ENCODE data around the gene TCF12. TPM values are rescaled to one million over a fixed set of nuclear protein-coding genes. Genes with fewer than 3 reads are reported as not detected.

Gene TCF12
- total RNA-seq, 4 donors from 2014 or later = 50.5 to 117 (median 89.8) TPM

DNA sequence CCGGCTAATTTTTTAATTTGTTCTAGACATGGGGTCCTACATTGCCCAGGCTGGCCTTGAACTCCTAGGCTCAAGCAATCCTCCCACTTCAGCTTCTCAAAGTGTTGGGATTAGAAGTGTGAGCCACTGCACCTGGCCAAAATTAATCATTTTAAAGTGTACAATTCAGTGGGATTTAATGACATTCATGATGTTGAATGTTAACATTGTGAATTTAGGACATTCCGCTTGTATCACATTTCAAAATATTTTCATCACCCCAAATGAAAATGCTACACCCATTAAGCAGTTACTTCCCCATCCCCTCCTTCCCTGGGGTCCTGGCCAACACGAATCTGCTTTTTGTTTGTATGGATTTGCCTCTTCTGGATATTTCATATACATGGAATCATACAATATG lies 395.8 kb downstream of the TCF12 start:
- WGBS, 2 donors = 91 to 93% methylated on average over 3 of the region's 3 CpGs

DNA sequence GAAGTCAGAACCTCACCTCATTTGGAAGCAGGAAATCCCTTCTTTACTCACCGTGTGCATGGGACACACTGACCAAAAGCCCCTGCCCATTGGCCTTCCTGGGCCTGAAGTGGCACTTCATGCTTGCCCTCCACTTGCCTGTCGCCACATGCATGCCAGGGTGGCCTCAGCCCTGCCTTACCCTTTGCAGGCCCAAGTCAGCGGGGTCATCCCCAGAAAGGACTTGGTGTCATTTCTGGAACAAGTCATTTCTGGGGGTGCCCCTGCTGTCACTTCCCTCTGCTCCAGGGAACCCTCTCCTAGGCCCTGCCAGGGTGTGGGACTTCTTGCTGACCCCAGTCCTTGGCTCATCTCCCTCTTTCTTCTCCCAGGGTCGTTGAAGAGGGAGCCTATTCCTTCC lies 398.0 kb downstream of the TCF12 start:
- H3K4me3 ChIP-seq (ENCODE audit: low read depth, poor library complexity, severe bottlenecking) = no peak overlapping the region
- 68 to 82% methylated on average over 4 of the region's 4 CpGs for WGBS, 2 donors
- no peak for DNase-seq (ENCODE audit: low spot score in 2 of 2)
- intact Hi-C loops (cut with DNase I; ENCODE audit: low total_unique reads) = no loop called here
- TF ChIP-seq POLR2A (IDR thresholded peaks at IDR 0.05) = no peak
- TF ChIP-seq, protein P1, sequence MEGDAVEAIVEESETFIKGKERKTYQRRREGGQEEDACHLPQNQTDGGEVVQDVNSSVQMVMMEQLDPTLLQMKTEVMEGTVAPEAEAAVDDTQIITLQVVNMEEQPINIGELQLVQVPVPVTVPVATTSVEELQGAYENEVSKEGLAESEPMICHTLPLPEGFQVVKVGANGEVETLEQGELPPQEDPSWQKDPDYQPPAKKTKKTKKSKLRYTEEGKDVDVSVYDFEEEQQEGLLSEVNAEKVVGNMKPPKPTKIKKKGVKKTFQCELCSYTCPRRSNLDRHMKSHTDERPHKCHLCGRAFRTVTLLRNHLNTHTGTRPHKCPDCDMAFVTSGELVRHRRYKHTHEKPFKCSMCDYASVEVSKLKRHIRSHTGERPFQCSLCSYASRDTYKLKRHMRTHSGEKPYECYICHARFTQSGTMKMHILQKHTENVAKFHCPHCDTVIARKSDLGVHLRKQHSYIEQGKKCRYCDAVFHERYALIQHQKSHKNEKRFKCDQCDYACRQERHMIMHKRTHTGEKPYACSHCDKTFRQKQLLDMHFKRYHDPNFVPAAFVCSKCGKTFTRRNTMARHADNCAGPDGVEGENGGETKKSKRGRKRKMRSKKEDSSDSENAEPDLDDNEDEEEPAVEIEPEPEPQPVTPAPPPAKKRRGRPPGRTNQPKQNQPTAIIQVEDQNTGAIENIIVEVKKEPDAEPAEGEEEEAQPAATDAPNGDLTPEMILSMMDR (IDR thresholded peaks at IDR 0.05) = no peak

More for the DNA sequence above, 395.8 kb downstream of the TCF12 start:
- no peak for DNase-seq (ENCODE audit: low spot score in 2 of 2)
- TF ChIP-seq, protein P1 (IDR thresholded peaks at IDR 0.05) = no peak
- no peak for TF ChIP-seq POLR2A (IDR thresholded peaks at IDR 0.05)
- no peak overlapping the region for H3K4me3 ChIP-seq (ENCODE audit: low read depth, poor library complexity, severe bottlenecking)
- intact Hi-C loops (cut with DNase I; ENCODE audit: low total_unique reads) = no loop called here

DNA sequence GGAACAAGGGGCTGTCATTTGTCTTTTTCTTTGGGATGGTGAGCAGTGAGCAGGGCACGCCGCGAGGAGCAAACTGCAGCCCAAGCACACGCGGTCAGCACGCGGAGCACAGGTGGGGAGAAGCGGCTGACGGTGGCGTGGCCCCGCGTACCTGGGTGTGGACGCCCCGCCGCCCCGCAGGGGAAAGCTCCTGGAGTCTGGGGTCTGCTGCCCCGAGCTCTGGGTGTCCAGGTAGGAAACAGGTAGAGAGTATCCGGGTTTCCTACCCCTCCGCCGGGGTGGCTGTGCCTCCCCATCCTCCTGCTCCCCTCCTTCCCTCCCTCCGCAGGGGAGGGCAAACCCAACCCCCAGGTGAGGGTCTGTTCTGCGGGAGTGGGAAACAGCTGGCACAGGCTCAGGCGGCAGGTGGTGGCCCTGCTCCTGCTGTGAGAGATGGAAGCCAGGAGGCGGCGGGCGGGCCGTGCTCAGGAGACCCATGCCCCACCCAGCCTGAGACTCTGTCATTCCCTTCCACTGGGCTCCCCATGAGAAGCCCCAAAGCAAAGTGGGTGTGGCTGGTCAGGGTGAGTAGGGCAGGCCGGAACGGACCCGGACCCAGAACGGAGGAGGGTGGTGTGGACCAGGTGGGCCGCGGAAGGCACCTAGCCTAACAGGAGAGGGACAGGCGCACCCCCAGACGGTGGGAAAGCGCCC lies 400.9 kb downstream of the TCF12 start:
- no peak overlapping the region for H3K4me3 ChIP-seq (ENCODE audit: low read depth, poor library complexity, severe bottlenecking)
- intact Hi-C loops (cut with DNase I; ENCODE audit: low total_unique reads) = no loop called here
- DNase-seq (ENCODE audit: low spot score in 2 of 2) = no peak
- 88 to 91% methylated on average over 32 to 35 of the region's 36 CpGs for WGBS, 2 donors
- TF ChIP-seq POLR2A (IDR thresholded peaks at IDR 0.05) = no peak
- TF ChIP-seq, protein P1 (IDR thresholded peaks at IDR 0.05) = no peak

DNA sequence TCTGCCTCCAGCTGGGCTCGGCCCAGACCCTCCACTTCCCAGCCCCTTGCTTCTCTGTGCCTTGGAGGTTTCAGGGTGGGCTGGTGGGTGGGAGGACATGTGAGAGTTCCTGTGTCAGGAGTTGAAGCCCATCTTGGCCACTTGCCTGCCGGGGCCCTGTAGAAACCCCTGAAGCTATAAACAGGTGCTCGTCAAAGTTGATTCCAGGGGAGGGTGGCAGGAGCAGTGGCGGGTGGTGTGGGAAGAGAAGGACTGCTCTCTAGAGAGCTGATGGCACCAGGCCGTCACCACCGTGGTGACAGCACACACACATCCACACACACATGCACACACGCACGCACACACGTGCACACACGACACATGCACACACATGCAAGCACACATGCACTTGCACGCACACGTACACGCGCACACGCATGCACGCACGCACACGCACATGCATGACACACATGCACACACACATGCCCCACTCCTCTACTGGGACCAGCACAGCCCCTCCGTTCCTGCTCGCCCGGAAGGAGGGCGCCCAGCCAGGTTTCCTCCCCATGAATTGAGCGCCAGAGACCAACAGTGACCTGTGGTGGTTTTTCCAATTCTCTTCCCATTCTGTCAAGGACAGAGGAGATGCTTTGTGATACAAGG lies 401.6 kb downstream of the TCF12 start:
- no peak for TF ChIP-seq POLR2A (IDR thresholded peaks at IDR 0.05)
- TF ChIP-seq, protein P1 (IDR thresholded peaks at IDR 0.05) = no peak
- no peak for DNase-seq (ENCODE audit: low spot score in 2 of 2)
- 89 to 90% methylated on average over 23 of the region's 23 CpGs for WGBS, 2 donors
- intact Hi-C loops (cut with DNase I; ENCODE audit: low total_unique reads) = no loop called here
- H3K4me3 ChIP-seq (ENCODE audit: low read depth, poor library complexity, severe bottlenecking) = no peak overlapping the region

DNA sequence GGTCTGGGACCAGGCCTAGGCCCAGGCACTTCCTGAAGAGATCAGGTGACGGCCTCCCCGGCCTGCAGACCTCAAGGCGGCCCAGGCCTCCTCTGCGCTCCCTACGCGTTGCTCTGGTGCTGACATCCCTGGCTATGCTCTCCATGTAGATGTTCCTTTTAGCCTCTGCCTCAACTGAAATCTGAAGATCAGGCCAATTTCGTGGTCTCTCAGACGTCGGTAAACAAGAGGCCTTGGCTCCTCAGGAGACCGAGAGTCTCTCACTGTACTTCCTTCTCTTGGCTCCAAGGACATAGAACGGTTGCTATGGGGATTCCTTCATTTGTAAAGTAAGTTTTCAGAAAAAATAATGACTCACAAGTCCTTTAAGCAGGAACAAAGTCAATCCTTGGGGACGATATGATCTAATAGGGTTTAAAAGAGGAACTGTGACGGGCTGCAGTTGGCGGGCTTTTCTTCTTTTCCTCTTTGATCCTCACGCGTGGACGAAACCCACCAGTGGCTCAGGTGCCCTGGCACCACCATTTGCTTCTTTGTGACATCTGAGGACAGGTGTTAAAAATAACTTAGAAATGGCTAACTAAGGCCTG lies 402.3 kb downstream of the TCF12 start:
- H3K4me3 ChIP-seq (ENCODE audit: low read depth, poor library complexity, severe bottlenecking) = no peak overlapping the region
- no peak for DNase-seq (ENCODE audit: low spot score in 2 of 2)
- TF ChIP-seq POLR2A (IDR thresholded peaks at IDR 0.05) = no peak
- TF ChIP-seq, protein P1 (IDR thresholded peaks at IDR 0.05) = no peak
- 56 to 64% methylated on average over 17 of the region's 17 CpGs for WGBS, 2 donors
- intact Hi-C loops (cut with DNase I; ENCODE audit: low total_unique reads) = no loop called here
